IMR-90 (cell line): ENCODE data around the gene ALDH1A2. TPM values are rescaled to one million over a fixed set of nuclear protein-coding genes. Genes with fewer than 3 reads are reported as not detected.

ENCODE experiments used
- ATAC-seq: fragments of 200-7000 bp; cut with Tn5 transposase; 2 replicates; pipeline ENCODE4 v1.9.1; 2020; ENCODE audit warnings: low read depth, mild to moderate bottlenecking, moderate library complexity
- BruUV-seq: library from RNA; stranded (reverse); fragments of 400-500 nt; replicated peaks from 2 replicates; lab custom pipeline; 2021; lab: Mats Ljungman, UMichigan
- CTCF ChIA-PET: fragments of 300-600 bp; formaldehyde crosslinking; extraction: SDS; loops from one replicate; lab custom pipeline; 2021; ENCODE audit warnings: antibody characterized with exemption; lab: Yijun Ruan, JAX
- POLR2A ChIA-PET: fragments of 300-600 bp; sonication (Branson Sonifier 250); formaldehyde crosslinking; loops from one replicate; lab custom pipeline; 2022; ENCODE audit warnings: antibody characterized with exemption; ENCODE audit not compliant: unreplicated experiment; lab: Charles Lee
- DNase-seq: peaks from one replicate; pipeline ENCODE4 v3.0.0; 2013
- H2AFZ ChIP-seq: replicated peaks from 2 replicates; pipeline ENCODE3; 2013; ENCODE audit warnings: low read length, mild to moderate bottlenecking; ENCODE audit not compliant: poor library complexity
- H2AK5ac ChIP-seq: 2 replicates; pipeline ENCODE4 v1.6.1; 2013; ENCODE audit warnings: low read depth, low read length, inconsistent platforms
- H2AK9ac ChIP-seq: replicated peaks from 2 replicates; pipeline ENCODE3; 2013; ENCODE audit warnings: mild to moderate bottlenecking, low read depth, low read length, moderate library complexity; ENCODE audit not compliant: poor library complexity
- H2BK120ac ChIP-seq: 2 replicates; pipeline ENCODE4 v1.6.1; 2013; ENCODE audit warnings: low read depth, low read length, inconsistent platforms
- H2BK15ac ChIP-seq: 3 replicates; pipeline ENCODE4 v1.6.1; 2013; ENCODE audit warnings: low read depth, low read length, inconsistent platforms
- H2BK20ac ChIP-seq: 2 replicates; pipeline ENCODE4 v1.6.1; 2013; ENCODE audit warnings: low read depth, mild to moderate bottlenecking, inconsistent platforms, low read length, moderate library complexity
- H2BK5ac ChIP-seq: 2 replicates; pipeline ENCODE4 v1.6.1; 2013; ENCODE audit warnings: mild to moderate bottlenecking, low read depth, low read length, inconsistent platforms; ENCODE audit not compliant: poor library complexity, severe bottlenecking
- H3K14ac ChIP-seq: replicated peaks from 2 replicates; pipeline ENCODE4 v1.6.1; 2013; ENCODE audit warnings: low read depth, low read length, inconsistent platforms
- H3K18ac ChIP-seq: 2 replicates; pipeline ENCODE4 v1.6.1; 2013; ENCODE audit warnings: low read depth, low read length, control low read depth
- H3K23ac ChIP-seq: 2 replicates; pipeline ENCODE4 v1.6.1; 2013; ENCODE audit warnings: low read depth, low read length, inconsistent platforms
- H3K27ac ChIP-seq: 2 replicates; pipeline ENCODE4 v1.5.1; 2013; ENCODE audit warnings: mild to moderate bottlenecking, control low read depth, low read length; ENCODE audit not compliant: insufficient read depth
- H3K27me3 ChIP-seq: 2 replicates; pipeline ENCODE4 v1.6.1; 2013; ENCODE audit warnings: low read length; ENCODE audit not compliant: control insufficient read depth, insufficient read depth
- H3K36me3 ChIP-seq: 2 replicates; pipeline ENCODE4 v1.6.1; 2013; ENCODE audit warnings: low read length, mixed read lengths; ENCODE audit not compliant: control insufficient read depth, insufficient read depth
- H3K4ac ChIP-seq: 2 replicates; pipeline ENCODE4 v1.6.1; 2013; ENCODE audit warnings: low read depth, low read length, inconsistent platforms
- H3K4me1 ChIP-seq: 2 replicates; pipeline ENCODE4 v1.6.1; 2013; ENCODE audit warnings: low read length, mixed read lengths; ENCODE audit not compliant: control insufficient read depth, insufficient read depth
- H3K4me2 ChIP-seq: 2 replicates; pipeline ENCODE4 v1.6.1; 2013; ENCODE audit warnings: low read depth, mild to moderate bottlenecking, control low read depth, low read length, moderate library complexity
- H3K4me3 ChIP-seq: 2 replicates; pipeline ENCODE4 v1.5.1; 2013; ENCODE audit warnings: low read depth, mild to moderate bottlenecking, control low read depth, low read length, moderate library complexity; ENCODE audit not compliant: insufficient read depth
- H3K56ac ChIP-seq: 2 replicates; pipeline ENCODE4 v1.6.1; 2013; ENCODE audit warnings: low read length, inconsistent platforms; ENCODE audit not compliant: insufficient read depth; ENCODE audit errors: extremely low read depth
- H3K79me1 ChIP-seq, 2 experiments: 2 replicates each; pipeline ENCODE4 v1.6.1; 2013; ENCODE audit warnings: low read length in 2 of 2, inconsistent platforms in 1 of 2, low read depth in 1 of 2
- H3K9ac ChIP-seq: 2 replicates; pipeline ENCODE4 v1.6.1; 2013; ENCODE audit warnings: low read depth, low read length, control low read depth
- H3K9me1 ChIP-seq: 2 replicates; pipeline ENCODE4 v1.6.1; 2013; ENCODE audit warnings: low read length, inconsistent platforms; ENCODE audit not compliant: insufficient read depth
- H3K9me3 ChIP-seq: 2 replicates; pipeline ENCODE4 v1.6.1; 2013; ENCODE audit warnings: low read length; ENCODE audit not compliant: control insufficient read depth, insufficient read depth
- H4K20me1 ChIP-seq: 2 replicates; pipeline ENCODE4 v1.6.1; 2013; ENCODE audit warnings: low read length, inconsistent platforms; ENCODE audit not compliant: insufficient read depth
- H4K5ac ChIP-seq: 2 replicates; pipeline ENCODE4 v1.6.1; 2013; ENCODE audit warnings: mild to moderate bottlenecking, low read depth, low read length, control low read depth
- H4K8ac ChIP-seq, 2 experiments: 2 replicates each; pipeline ENCODE4 v1.6.1; 2013; ENCODE audit warnings: low read depth in 2 of 2, low read length in 2 of 2, control low read depth in 1 of 2, inconsistent platforms in 1 of 2
- H4K91ac ChIP-seq: 2 replicates; pipeline ENCODE4 v1.6.1; 2013; ENCODE audit warnings: low read depth, low read length, inconsistent platforms; ENCODE audit not compliant: insufficient read depth
- CEBPB ChIP-seq: IDR thresholded peaks from 2 replicates; pipeline ENCODE4 v1.6.1; 2012; ENCODE audit warnings: low read depth, low read length, improper control_type of control experiment
- MAFK ChIP-seq: IDR thresholded peaks from 2 replicates; pipeline ENCODE4 v1.6.1; 2012; ENCODE audit warnings: low read depth, low read length, improper control_type of control experiment
- NFE2L2 ChIP-seq: fragments of 150-350 bp; IDR thresholded peaks from 2 replicates; pipeline ENCODE4 v1.6.1; 2016; ENCODE audit warnings: low read depth, mild to moderate bottlenecking, low read length
- POLR2A ChIP-seq: IDR thresholded peaks from 2 replicates; pipeline ENCODE4 v1.6.1; 2012; ENCODE audit warnings: mild to moderate bottlenecking, low read depth, low read length
- RAD21 ChIP-seq: IDR thresholded peaks from 2 replicates; pipeline ENCODE4 v1.6.1; 2012; ENCODE audit warnings: low read length, improper control_type of control experiment
- WGBS, 2 experiments: methylation state at CpG; one replicate each; pipeline versions ENCODE4 v1.1.5 to v1.1.7; 2013; ENCODE audit warnings: missing lambda C conversion rate in 2 of 2; ENCODE audit not compliant: insufficient read length in 1 of 2; ENCODE audit errors: extremely low coverage in 2 of 2; 5-methylcytosine and 5-hydroxymethylcytosine counted together
- dilution Hi-C: fragments of 300-500 bp; cut with HindIII; formaldehyde crosslinking; loops from one replicate; pipeline ENCODE4 v1.14.3; 2018; ENCODE audit warnings: low sequenced_read_pairs; ENCODE audit not compliant: unreplicated experiment
- in situ Hi-C: fragments of 300-500 bp; cut with MboI; formaldehyde crosslinking; loops from 3 replicates; pipeline ENCODE4 v1.14.3; 2019; ENCODE audit warnings: low sequenced_read_pairs, inconsistent platforms, mixed read lengths
- intact Hi-C: fragments of 100-400 bp; cut with micrococcal nuclease; formaldehyde crosslinking; loops from 2 replicates; pipeline ENCODE4 v1.10.0; 2022
- polyA plus RNA-seq, 3 experiments: library from polyadenylated mRNA; depleted of rRNA; stranded (reverse); fragments of >200 nt; gene quantifications; 2 replicates each; pipeline ENCODE4 v1.2.3, GENCODE V29; 2012; ENCODE audit warnings: low replicate concordance in 1 of 3
- total RNA-seq: library from RNA; depleted of rRNA; stranded (reverse); fragments of >200 nt; gene quantifications from 2 replicates; pipeline ENCODE4 v1.2.3, GENCODE V29; 2012
- TF ChIP-seq, protein P1 (sequence below): fragments of 150-350 bp; IDR thresholded peaks from 2 replicates; pipeline ENCODE4 v1.6.1; 2017; ENCODE audit warnings: mild to moderate bottlenecking, antibody characterized with exemption, low read length, low read depth

The ALDH1A2 gene
- total and polyA plus RNA-seq, 2 of the 4 experiments (the other 2 are of a cell fraction), result not detected

GRCh38 chr15:58080398-58080797 lies 14.9 kb upstream of the ALDH1A2 start:
- Histone ChIP-seq H3K4me1 (no peaks in the 10 kb centered on the region), H3K27me3 (no peaks in the 10 kb centered on the region; the same call in none of the 2 replicates), H3K36me3 (no peaks in the 10 kb centered on the region), H3K4ac (no peak overlapping the region), H2BK5ac (no peak overlapping the region), H2BK120ac (no peak overlapping the region), H3K27ac (no peak overlapping the region), H3K4me3 (no peak overlapping the region), H2AK5ac (no peak overlapping the region), H2AK9ac (no peak overlapping the region), H3K18ac (no peak overlapping the region), H3K9me1 (no peaks in the 10 kb centered on the region), H3K79me1 (no peaks in the 10 kb centered on the region), H3K4me2 (no peak overlapping the region), H3K23ac (no peak overlapping the region), H2AFZ (no peak overlapping the region), H3K9me3 (no peaks in the 10 kb centered on the region), H4K5ac (no peak overlapping the region), H3K14ac (no peak overlapping the region), H2BK20ac (no peak overlapping the region), H3K56ac (no peak overlapping the region), H2BK15ac (no peak overlapping the region), H4K91ac (no peak overlapping the region), H4K20me1 (no peaks in the 10 kb centered on the region), H4K8ac (no peak overlapping the region), H3K9ac (no peak overlapping the region)
- CTCF ChIA-PET, result interaction anchor here (2.0 kb wide), 1 partner anchor 10 kb away, joined by 11 read pairs; no protein-coding TSS in a partner anchor
- no peak for DNase-seq
- no TSS peak for BruUV-seq
- POLR2A ChIA-PET, result no interaction called here
- 62% methylated on average over 2 of the region's 8 CpGs; no CpG with 5 or more reads in 1 of the 2 experiments for WGBS, 2 experiments
- TF ChIP-seq, protein P1, sequence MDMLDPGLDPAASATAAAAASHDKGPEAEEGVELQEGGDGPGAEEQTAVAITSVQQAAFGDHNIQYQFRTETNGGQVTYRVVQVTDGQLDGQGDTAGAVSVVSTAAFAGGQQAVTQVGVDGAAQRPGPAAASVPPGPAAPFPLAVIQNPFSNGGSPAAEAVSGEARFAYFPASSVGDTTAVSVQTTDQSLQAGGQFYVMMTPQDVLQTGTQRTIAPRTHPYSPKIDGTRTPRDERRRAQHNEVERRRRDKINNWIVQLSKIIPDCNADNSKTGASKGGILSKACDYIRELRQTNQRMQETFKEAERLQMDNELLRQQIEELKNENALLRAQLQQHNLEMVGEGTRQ, result no peak
- TF ChIP-seq RAD21, result no peak
- TF ChIP-seq MAFK, result no peak
- no peak for TF ChIP-seq POLR2A
- TF ChIP-seq CEBPB, result no peak
- TF ChIP-seq NFE2L2, result no peak
- no peak for ATAC-seq
- dilution Hi-C loops (no loop called here), in situ Hi-C loops (no loop called here), intact Hi-C loops (no loop called here)
